Measurements from ENCODE around the gene PTPRG.

- TF ChIP-seq CTCF (conservative IDR thresholded peaks at IDR 0.05) (no peak), ZFX (IDR thresholded peaks at IDR 0.05) (no peak)
Measured at GRCh38 chr3:62184559-62184958, 623.2 kb downstream of the PTPRG start.
